GM21423 (cell line): ENCODE data around the gene CCNC.

Source experiments
- ATAC-seq: cut with Tn5 transposase; IDR thresholded peaks from one replicate; pipeline ENCODE4 v1.9.1; 2021; ENCODE audit warnings: mild to moderate bottlenecking, moderate library complexity; ENCODE audit not compliant: unreplicated experiment

Gene CCNC, protein sequence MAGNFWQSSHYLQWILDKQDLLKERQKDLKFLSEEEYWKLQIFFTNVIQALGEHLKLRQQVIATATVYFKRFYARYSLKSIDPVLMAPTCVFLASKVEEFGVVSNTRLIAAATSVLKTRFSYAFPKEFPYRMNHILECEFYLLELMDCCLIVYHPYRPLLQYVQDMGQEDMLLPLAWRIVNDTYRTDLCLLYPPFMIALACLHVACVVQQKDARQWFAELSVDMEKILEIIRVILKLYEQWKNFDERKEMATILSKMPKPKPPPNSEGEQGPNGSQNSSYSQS

DNA sequence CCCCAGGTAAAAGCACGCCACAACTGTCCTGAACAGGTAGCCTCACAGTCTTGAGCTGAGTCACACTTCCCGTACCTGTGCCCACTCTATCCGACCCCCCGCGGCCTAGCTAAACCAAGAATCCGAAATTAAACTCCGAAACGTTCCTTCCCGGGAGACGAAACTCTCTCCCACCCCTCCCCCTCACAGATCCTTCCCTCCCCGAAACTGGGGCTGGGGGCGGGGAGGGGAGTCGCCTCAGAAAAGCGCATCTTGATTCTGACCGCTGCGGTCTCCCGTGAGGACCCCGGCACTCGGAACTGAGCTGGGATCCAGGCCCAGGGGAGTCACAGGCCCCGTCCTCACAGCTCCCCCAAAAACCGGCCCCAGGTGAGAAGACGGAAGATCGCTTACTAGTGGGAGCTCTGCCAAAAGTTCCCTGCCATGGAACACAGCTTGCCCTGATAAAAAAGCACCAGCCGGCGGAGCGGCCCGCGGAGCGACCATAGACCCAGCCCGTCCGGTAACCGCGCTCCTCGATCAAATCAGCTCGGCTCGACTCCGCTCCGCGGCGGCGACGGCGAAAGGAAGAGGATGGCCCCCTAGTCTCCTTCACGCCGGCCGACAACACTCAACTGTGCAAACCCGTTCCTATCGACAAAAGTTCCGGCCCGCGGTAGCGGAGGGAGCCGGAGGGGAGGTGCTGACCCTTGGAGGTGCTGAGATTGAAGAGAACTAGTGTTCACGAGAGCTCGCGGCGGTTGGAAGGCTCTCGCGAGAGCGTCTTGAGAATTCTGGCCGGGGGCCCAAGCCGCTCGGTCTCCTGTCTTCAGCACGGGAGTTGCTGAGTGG, at the start of gene CCNC:
Gene CCNC, minus strand, starts transcription at position 558 of the 831 bp plus-strand sequence. Its CDS starts 133 bp downstream, at position 425.
- peak; percentile 99 for ATAC-seq

- ATAC-seq, result no peak
Measured at GRCh38 chr6:99617131-99617530, 48.7 kb upstream of the CCNC start.

DNA sequence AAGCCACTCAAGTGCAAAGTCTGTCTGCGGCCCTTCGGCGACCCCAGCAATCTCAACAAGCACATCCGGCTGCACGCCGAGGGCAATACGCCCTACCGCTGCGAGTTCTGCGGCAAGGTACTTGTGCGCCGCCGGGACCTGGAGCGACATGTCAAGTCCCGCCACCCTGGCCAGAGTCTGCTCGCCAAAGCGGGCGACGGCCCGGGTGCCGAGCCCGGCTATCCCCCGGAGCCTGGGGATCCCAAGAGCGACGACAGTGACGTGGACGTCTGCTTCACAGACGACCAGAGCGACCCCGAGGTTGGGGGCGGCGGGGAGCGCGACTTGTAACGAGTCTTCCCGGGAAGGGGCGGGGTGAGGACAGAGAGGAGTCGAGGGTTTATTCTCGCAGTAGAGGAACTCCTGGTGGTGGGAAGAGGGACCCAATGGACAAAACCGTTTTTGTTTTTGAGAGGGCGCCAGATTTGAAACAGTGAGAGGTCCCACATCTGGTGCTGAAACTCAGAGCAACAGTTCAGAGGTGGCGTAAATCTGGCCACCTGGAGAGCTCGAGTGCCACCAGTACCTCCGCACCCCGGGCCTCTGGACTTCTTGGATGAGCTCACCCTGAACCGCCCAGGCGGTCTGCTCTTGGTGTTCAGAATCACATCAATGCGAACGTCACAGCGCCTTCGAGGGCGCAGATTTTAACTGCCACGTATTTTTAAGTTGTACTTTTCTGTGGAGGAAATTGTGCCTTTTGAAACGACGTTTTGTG, 46.1 kb upstream of the CCNC start:
- ATAC-seq, result no peak

GRCh38 chr6:99613705-99614429, 45.4 kb upstream of the CCNC start:
- peak; percentile 58 for ATAC-seq

GRCh38 chr6:99613409-99613704, 44.9 kb upstream of the CCNC start:
- peak; percentile 64 for ATAC-seq

DNA sequence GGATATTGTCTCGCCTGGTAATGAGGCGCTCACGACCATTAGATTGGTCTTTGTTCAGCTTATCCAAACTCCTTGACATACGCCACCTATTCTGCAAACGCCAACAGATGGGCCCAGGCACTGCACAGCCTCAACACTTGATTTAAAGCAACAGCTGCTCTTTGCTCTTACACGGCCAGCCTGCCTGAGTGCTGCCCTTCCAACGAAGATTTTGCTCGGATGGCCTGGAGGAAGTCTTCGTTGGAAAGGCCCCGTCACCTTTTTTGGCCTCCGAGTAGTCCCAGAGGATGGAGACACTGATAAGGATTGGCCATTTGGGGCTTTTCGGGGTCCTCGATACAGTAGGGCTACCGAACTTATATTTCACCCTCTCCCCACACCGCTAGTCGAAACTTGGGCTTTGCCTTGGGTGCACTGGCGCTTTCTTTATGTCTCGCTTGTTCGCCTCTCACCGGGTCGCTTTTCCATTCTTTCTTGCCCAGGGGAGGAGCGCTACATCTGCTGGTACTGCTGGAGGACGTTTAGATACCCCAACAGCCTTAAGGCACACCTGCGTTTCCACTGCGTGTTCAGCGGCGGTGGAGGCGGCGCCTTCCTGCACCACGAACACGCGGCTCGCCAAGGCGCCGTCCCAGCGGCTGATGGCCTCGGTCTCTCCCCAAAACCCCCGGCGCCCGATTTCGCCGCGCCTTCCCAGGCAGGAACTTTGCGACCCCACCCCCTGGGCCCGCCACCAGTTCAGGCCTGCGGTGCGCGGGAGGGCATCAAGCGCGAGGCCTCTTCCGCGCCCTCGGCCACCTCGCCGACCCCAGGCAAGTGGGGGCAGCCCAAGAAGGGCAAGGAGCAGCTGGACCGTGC, 44.3 kb upstream of the CCNC start:
- peak; percentile 9 for ATAC-seq

DNA sequence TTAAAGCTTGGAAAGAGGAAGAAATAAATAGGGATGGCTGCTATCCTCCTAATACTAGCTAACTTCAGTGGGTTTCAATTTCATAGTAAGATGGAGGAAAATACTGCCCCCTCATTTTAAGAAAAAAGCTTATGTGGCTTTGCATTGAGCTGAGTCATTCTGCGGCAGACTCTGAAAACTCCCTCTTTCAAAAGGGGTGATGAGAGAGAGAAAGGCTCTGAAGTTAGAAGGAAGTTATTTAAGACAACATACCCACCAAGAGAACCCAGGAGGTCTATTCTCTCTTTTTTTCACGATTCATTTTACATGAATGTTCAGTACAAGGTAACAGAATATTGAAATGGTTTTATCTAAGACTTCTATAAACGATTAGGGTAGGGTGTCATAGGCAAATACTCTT, 42.7 kb upstream of the CCNC start:
- ATAC-seq, result peak; percentile 51

DNA sequence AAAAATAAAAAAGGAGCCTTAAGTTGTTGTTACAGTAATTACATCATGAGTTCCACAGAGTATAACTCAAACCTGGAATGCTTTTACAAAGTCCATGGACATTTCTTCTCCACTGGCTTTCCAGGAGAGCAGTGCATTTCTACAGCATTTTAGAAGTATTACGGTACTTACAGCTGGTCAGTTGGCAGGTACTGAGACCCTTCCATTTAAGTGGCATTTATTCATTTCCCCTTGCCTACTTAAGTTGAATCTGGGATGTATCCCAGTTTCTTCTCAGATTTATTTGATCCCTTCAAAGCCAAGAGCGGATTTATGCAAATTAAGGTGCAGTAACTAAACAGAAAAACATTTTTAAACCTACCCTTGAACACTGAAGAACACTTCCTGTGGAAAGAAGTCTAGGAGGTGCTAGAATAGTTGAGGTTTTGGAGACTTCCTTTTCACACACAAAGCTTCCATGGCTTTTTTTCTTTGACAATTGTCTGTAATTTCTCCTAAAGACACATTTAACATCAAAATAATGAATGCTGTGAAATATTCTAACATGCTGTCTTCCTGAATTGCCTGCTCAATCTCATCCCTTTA, 41.5 kb upstream of the CCNC start:
- no peak for ATAC-seq

GRCh38 chr6:99608886-99609482, 40.5 kb upstream of the CCNC start:
- no peak for ATAC-seq

DNA sequence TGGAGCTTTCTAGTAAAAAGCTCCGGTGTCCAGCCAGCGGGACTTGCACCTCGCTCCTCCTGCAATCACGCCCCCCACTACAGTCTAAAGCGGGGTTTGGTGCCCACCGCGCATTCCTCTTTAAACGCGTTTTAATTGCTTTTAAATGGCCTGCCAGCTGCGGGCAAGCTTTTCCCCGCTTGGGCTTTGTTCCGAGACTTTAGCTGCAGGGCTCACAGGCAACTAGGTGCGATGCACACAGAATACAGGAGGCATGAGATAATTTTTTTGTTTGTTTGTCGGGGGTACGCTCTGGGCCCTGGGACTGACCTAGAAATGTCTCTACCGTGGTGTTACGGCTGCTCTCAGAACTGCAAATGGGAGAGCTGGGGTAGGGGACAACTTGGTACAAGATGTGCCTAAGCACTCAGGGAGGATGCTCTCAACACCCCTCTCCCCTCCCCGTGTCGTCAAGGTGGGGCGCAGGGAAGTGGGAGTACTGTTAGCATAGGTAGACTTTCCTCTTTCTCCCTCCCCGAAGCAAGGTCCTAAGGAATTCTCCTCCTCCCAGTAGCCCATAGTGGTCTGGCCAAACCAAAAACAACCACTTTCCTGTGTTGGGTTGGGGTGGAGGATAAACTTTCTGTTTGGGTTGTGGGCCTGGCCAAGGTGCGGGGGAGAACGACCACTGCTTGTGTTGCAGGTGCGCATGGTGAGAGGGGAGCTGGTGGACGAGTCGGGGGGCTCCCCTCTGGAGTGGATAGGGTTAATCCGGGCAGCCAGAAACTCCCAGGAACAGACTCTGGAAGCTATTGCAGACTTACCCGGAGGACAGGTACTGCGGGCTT, 39.8 kb upstream of the CCNC start:
- no peak for ATAC-seq

DNA sequence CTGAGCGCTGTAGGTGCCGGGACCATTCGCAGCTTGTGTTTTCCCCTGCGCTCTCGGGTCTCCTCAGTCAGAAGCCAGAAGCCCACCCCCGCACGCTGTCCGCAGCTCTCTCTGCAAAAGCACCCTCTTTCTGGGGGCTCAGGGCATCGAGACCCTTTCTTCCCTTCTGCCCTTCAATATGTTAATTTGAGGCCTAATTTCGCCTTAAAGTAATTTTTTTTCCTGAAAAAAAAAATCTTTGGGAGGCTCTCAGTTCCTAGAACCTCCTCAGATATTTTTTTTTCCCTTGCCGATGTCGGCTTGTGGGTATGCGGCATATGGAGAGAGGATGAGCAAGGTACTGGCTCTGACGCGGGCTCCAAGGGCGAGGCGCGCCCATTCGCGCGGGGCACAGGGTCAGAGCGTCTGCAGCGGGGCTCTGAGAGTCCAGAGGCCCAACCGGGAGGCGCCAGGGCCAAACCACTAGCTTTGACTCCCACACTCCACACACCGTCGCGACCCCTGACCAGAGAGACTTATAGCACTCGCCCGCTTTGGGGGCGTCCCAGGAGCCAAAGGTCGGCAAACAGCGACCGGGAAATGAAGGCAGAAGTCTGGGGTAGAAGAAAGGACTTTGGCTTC, 39.1 kb upstream of the CCNC start:
- no peak for ATAC-seq

GRCh38 chr6:99606656-99607415, 38.4 kb upstream of the CCNC start, which contains the start of gene PRDM13:
TSS of gene PRDM13 (plus strand) at chr6:99606833. CDS start at chr6:99607035, 202 bp downstream.
- ATAC-seq, result no peak

GRCh38 chr6:99605911-99606655, 37.6 kb upstream of the CCNC start:
- ATAC-seq, result no peak

- ATAC-seq, result no peak
Measured at GRCh38 chr6:99605074-99605734, 36.7 kb upstream of the CCNC start.

- ATAC-seq, result no peak
Measured at GRCh38 chr6:99604166-99605073, 36.0 kb upstream of the CCNC start.
